Upper lobe of right lung (tissue), 1 donor: ENCODE data around the gene PUM2. TPM values are rescaled to one million over a fixed set of nuclear protein-coding genes. Genes with fewer than 3 reads are reported as not detected.
"Not testable (repeated sequence)": the region's sequence is repeated elsewhere in the genome, so short reads cannot be mapped to it uniquely, and the experiment has no call there.

Source experiments
- ATAC-seq: fragments of 200-7000 bp; cut with Tn5 transposase; one replicate; pipeline ENCODE4 v1.9.1; 2020; ENCODE audit warnings: mild to moderate bottlenecking, moderate library complexity
- DNase-seq: peaks from one replicate; pipeline ENCODE4 v3.0.0-alpha.2; 2020
- H3K27ac ChIP-seq: fragments of 200-600 bp; one replicate; pipeline ENCODE4 v1.8.0; 2022
- H3K27me3 ChIP-seq: fragments of 200-600 bp; one replicate; pipeline ENCODE4 v1.8.0; 2022; ENCODE audit warnings: mild to moderate bottlenecking
- H3K36me3 ChIP-seq: fragments of 200-600 bp; one replicate; pipeline ENCODE4 v1.8.0; 2022
- H3K4me1 ChIP-seq: fragments of 200-600 bp; one replicate; pipeline ENCODE4 v1.8.0; 2022
- H3K4me3 ChIP-seq: fragments of 200-600 bp; one replicate; pipeline ENCODE4 v1.8.0; 2022; ENCODE audit warnings: mild to moderate bottlenecking
- H3K9me3 ChIP-seq: fragments of 200-600 bp; one replicate; pipeline ENCODE4 v1.8.0; 2022
- CTCF ChIP-seq: fragments of 200-600 bp; IDR thresholded peaks from one replicate; pipeline ENCODE4 v1.8.0; 2022; ENCODE audit warnings: antibody characterized with exemption
- intact Hi-C: fragments of 100-400 bp; cut with DNase I; formaldehyde crosslinking; loops from one replicate; pipeline ENCODE4 v1.11.0; 2022
- total RNA-seq: library from RNA; stranded (reverse); fragmentation: NEBNext Ultra II Directional; extraction: Animal tissue kit (Norgen Biotek cat#: 25700); gene quantifications from one replicate; pipeline ENCODE4 v1.2.1, GENCODE V29; 2021
- donor health status: DM: no; HTN: yes; CAD: no; lungs with severe emphysema.

Gene PUM2
- total RNA-seq, 1 donor from 2014 or later = 116 TPM

GRCh38 chr2:20254731-20255130, 95.9 kb downstream of the PUM2 start:
- Histone ChIP-seq H3K27ac (no peak overlapping the region), H3K36me3 (peaks cover 96% of the 10 kb centered on the region), H3K27me3 (no peaks in the 10 kb centered on the region), H3K4me1 (no peaks in the 10 kb centered on the region), H3K4me3 (no peak overlapping the region), H3K9me3 (no peaks in the 10 kb centered on the region)
- intact Hi-C loops = no loop called here
- no peak for TF ChIP-seq CTCF
- ATAC-seq = no peak
- no peak for DNase-seq

DNA sequence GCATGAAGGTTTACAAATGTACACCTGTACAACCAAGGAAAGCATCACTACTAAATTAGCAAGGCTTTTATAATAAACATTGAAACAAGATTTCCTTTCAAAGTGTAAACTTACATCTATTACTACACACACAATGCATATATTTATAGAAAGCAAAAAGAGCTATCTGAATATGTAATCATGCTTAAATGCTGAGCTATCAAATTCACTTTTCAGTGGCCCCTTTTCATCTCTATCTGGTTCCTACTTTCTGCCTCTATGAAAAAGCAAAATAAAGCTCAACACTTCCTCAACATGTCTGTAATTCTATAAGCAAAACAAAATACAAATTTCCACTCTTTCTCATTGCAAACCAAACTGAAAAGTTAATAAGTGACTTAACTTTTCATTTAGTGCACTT, 100.2 kb downstream of the PUM2 start:
- ATAC-seq (no peak), DNase-seq (no peak)
- H3K27me3 ChIP-seq = no peaks in the 10 kb centered on the region
- intact Hi-C loops = no loop called here
- no peak overlapping the region for H3K27ac ChIP-seq
- no peak overlapping the region for H3K4me3 ChIP-seq
- TF ChIP-seq CTCF = no peak
- H3K4me1 ChIP-seq = no peaks in the 10 kb centered on the region
- H3K9me3 ChIP-seq = no peaks in the 10 kb centered on the region
- peaks cover 84% of the 10 kb centered on the region for H3K36me3 ChIP-seq

- intact Hi-C loops = no loop called here
- Histone ChIP-seq H3K27me3 (no peaks in the 10 kb centered on the region), H3K27ac (no peak overlapping the region), H3K36me3 (peaks cover 71% of the 10 kb centered on the region), H3K4me1 (no peaks in the 10 kb centered on the region), H3K4me3 (no peak overlapping the region), H3K9me3 (no peaks in the 10 kb centered on the region)
- no peak for DNase-seq
- ATAC-seq = no peak
- TF ChIP-seq CTCF = no peak
Observed at GRCh38 chr2:20249170-20249569, 101.5 kb downstream of the PUM2 start.

DNA sequence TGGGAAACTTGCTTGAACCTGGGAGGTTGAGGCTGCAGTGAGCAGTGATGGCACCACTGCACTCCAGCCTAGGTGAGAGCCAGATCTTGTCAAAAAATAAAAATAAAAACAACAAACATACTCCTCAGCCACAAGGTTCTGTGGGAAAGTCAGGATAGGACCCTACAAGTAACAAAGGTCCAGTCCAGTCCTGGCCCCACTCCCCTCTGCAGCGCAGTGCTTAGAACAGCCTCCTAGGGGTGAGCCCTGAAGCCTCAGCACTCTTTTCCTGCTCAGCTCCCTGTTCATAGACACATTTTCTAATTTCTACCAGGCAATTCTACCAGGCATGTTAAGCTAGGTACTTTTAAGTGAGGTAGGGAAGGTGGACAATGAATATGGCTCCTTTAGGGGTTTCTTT, 103.6 kb downstream of the PUM2 start:
- no peaks in the 10 kb centered on the region for H3K27me3 ChIP-seq
- H3K4me3 ChIP-seq = no peak overlapping the region
- H3K36me3 ChIP-seq = peaks cover 51% of the 10 kb centered on the region
- no peaks in the 10 kb centered on the region for H3K4me1 ChIP-seq
- intact Hi-C loops = no loop called here
- DNase-seq (no peak), ATAC-seq (no peak)
- no peaks in the 10 kb centered on the region for H3K9me3 ChIP-seq
- H3K27ac ChIP-seq = no peak overlapping the region
- TF ChIP-seq CTCF = no peak

DNA sequence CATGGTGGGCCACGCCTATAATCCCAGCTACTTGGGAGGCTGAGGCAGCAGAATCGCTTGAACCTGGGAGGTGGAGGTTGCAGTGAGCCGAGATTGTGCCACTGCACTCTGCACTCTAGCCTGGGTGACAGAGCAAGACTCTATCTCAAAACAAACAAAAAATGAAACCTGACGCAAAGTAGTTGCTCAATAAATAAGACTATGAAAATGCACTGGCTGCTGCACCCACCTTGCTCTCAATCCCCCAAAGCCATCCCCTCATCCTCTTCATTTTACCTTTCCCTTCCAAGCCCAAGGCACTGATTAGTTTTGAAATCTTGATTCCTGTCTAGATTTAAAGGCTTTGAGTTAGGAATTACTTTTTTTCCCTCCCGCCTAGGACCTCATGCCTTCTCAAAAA, 107.0 kb downstream of the PUM2 start:
- H3K4me1 ChIP-seq, H3K4me3 ChIP-seq, H3K27me3 ChIP-seq, ATAC-seq, H3K9me3 ChIP-seq, H3K27ac ChIP-seq, DNase-seq, intact Hi-C loops: not testable (repeated sequence)
- peaks cover 16% of the 10 kb centered on the region for H3K36me3 ChIP-seq

- ATAC-seq = peak; percentile 32
- Histone ChIP-seq H3K9me3 (no peaks in the 10 kb centered on the region), H3K27me3 (peaks cover 5% of the 10 kb centered on the region), H3K4me3 (no peak overlapping the region), H3K27ac (no peak overlapping the region), H3K4me1 (no peaks in the 10 kb centered on the region), H3K36me3 (peaks cover 8% of the 10 kb centered on the region)
- TF ChIP-seq CTCF = no peak
- no peak for DNase-seq
- intact Hi-C loops = no loop called here
Observed at GRCh38 chr2:20242727-20243377, 107.8 kb downstream of the PUM2 start.
